HL-60 (cell line): ENCODE data around the gene FTO.
"Not testable (repeated sequence)": the region's sequence is repeated elsewhere in the genome, so short reads cannot be mapped to it uniquely, and the experiment has no call there.

Source experiments
- DNase-seq, 2 experiments: peaks; one replicate each; pipeline ENCODE4 v3.0.0-alpha.2; 2010 to 2020; ENCODE audit warnings: low read depth in 1 of 2, low spot score in 1 of 2
- H3K27ac ChIP-seq: fragments of 250-450 bp; sonication (Bioruptor Pico); replicated peaks from 2 replicates; pipeline ENCODE4 v1.5.1; 2020; ENCODE audit warnings: mild to moderate bottlenecking, moderate library complexity
- H3K27me3 ChIP-seq: fragments of 250-450 bp; sonication (Bioruptor Pico); 2 replicates; pipeline ENCODE4 v1.5.1; 2021; ENCODE audit warnings: mild to moderate bottlenecking, moderate library complexity; ENCODE audit not compliant: insufficient read depth, poor library complexity, severe bottlenecking
- H3K4me3 ChIP-seq: replicated peaks from 2 replicates; pipeline ENCODE4 v1.5.1; 2011; ENCODE audit warnings: mild to moderate bottlenecking, control low read depth, low read length; ENCODE audit not compliant: insufficient read depth
- GABPA ChIP-seq: IDR thresholded peaks from 2 replicates; pipeline ENCODE4 v1.6.1; 2012; ENCODE audit warnings: low read depth
- POLR2AphosphoS5 ChIP-seq: IDR thresholded peaks from 2 replicates; pipeline ENCODE4 v1.6.1; 2012; ENCODE audit warnings: low read depth
- SPI1 ChIP-seq: IDR thresholded peaks from 2 replicates; pipeline ENCODE4 v1.6.1; 2012; ENCODE audit warnings: low read depth, mild to moderate bottlenecking, borderline replicate concordance
- TF ChIP-seq, protein P1 (sequence below): IDR thresholded peaks from one replicate; pipeline ENCODE4 v1.5.1; 2011; ENCODE audit warnings: low read length, control low read depth, inconsistent platforms; ENCODE audit not compliant: insufficient read depth
- TF ChIP-seq, protein P2 (sequence below): IDR thresholded peaks from 2 replicates; pipeline ENCODE4 v1.6.1; 2012; ENCODE audit warnings: low read depth; ENCODE audit not compliant: insufficient replicate concordance

FTO gene

DNA sequence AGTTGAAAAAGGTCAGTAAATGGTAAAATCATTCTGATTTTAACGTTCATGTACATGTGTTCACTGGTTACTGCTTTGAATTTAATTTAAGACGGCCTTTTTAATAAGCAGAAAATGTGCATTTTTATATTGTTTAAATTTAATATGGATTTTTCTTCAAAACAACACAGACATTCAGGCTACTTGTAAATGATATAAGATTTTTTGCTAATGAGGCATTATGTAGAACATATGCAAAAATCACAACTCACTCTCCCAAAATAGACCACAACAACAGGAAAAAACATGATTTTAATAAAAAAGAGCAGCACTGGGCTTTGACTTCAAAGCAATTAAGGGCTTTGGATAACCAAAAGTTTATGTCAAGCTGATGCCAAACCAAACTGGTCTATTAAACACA is 22.6 kb upstream of the FTO start:
- DNase-seq = no peak
- Histone ChIP-seq H3K4me3 (no peak overlapping the region), H3K27me3 (no peaks in the 10 kb centered on the region), H3K27ac (no peak overlapping the region)
- TF ChIP-seq SPI1 (no peak), GABPA (no peak), POLR2AphosphoS5 (no peak)
- TF ChIP-seq, protein P1, sequence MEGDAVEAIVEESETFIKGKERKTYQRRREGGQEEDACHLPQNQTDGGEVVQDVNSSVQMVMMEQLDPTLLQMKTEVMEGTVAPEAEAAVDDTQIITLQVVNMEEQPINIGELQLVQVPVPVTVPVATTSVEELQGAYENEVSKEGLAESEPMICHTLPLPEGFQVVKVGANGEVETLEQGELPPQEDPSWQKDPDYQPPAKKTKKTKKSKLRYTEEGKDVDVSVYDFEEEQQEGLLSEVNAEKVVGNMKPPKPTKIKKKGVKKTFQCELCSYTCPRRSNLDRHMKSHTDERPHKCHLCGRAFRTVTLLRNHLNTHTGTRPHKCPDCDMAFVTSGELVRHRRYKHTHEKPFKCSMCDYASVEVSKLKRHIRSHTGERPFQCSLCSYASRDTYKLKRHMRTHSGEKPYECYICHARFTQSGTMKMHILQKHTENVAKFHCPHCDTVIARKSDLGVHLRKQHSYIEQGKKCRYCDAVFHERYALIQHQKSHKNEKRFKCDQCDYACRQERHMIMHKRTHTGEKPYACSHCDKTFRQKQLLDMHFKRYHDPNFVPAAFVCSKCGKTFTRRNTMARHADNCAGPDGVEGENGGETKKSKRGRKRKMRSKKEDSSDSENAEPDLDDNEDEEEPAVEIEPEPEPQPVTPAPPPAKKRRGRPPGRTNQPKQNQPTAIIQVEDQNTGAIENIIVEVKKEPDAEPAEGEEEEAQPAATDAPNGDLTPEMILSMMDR = no peak
- TF ChIP-seq, protein P2, sequence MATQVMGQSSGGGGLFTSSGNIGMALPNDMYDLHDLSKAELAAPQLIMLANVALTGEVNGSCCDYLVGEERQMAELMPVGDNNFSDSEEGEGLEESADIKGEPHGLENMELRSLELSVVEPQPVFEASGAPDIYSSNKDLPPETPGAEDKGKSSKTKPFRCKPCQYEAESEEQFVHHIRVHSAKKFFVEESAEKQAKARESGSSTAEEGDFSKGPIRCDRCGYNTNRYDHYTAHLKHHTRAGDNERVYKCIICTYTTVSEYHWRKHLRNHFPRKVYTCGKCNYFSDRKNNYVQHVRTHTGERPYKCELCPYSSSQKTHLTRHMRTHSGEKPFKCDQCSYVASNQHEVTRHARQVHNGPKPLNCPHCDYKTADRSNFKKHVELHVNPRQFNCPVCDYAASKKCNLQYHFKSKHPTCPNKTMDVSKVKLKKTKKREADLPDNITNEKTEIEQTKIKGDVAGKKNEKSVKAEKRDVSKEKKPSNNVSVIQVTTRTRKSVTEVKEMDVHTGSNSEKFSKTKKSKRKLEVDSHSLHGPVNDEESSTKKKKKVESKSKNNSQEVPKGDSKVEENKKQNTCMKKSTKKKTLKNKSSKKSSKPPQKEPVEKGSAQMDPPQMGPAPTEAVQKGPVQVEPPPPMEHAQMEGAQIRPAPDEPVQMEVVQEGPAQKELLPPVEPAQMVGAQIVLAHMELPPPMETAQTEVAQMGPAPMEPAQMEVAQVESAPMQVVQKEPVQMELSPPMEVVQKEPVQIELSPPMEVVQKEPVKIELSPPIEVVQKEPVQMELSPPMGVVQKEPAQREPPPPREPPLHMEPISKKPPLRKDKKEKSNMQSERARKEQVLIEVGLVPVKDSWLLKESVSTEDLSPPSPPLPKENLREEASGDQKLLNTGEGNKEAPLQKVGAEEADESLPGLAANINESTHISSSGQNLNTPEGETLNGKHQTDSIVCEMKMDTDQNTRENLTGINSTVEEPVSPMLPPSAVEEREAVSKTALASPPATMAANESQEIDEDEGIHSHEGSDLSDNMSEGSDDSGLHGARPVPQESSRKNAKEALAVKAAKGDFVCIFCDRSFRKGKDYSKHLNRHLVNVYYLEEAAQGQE = no peak

DNA sequence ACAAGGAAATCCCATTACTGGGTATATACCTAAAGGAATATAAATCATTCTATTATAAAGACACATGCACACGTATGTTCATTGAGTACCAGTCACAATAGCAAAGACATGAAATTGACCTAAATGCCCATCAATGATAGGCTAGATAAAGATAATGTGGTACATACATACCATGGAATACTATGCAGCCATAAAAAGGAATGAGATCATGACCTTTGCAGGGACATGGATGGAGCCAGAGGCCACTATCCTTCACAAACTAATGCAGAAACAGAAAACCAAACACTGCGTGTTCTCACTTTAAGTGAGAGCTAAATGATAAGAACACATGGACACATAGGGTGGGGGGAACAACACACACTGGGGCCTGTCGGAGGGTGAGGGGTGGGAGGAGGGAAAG is 18.6 kb upstream of the FTO start:
- not testable (repeated sequence) for H3K4me3 ChIP-seq, H3K27me3 ChIP-seq, DNase-seq, H3K27ac ChIP-seq

DNA sequence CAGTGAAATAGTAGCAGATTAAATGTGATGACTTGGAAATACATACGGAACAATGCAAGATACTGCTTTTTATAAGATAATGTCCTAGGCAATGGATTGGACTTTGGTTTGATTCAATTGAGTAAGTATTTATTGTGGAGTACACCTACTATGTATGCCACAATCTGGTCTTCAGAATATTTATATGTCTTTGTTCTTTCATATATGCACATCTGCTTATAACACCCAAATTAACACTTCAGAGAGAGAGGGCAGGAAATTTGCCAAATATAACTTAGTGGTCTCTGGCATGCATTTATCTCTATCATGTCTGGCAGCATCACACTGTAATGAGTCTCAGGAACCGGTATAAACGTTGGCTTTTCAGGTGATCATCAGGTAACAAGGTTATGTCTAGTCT is 17.2 kb upstream of the FTO start:
- Histone ChIP-seq H3K27ac (no peak overlapping the region), H3K4me3 (no peak overlapping the region), H3K27me3 (no peaks in the 10 kb centered on the region)
- TF ChIP-seq, protein P1 = no peak
- TF ChIP-seq SPI1 = no peak
- TF ChIP-seq, protein P2 = no peak
- no peak for DNase-seq

DNA sequence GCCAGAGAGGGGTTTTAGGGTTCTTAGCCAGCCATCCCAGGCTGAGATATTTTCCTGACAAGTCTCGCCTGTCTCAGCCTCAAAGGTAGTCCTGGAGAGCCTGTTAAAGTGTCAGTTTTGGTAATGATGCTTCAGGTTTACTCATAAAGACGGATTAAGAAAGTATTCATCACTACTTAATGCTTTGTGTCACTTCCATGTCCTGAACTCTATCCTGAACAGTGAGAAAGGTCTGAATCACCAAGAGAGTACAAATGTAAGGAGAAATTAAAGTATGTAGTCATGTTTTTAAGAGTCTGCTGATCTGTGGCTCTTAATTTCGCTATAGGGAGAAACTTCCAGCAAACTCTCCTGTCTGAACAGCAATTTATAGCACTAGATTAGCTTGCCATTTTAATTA is 14.3 kb upstream of the FTO start:
- no peak for DNase-seq
- TF ChIP-seq GABPA (no peak), POLR2AphosphoS5 (no peak), SPI1 (no peak)
- TF ChIP-seq, protein P1 = no peak
- TF ChIP-seq, protein P2 = no peak
- no peak overlapping the region for H3K4me3 ChIP-seq
- no peak overlapping the region for H3K27ac ChIP-seq
- H3K27me3 ChIP-seq = no peaks in the 10 kb centered on the region
